GM04503 (cell line): ENCODE measurements around the gene NOX5.
"Not testable (repeated sequence)": the region's sequence is repeated elsewhere in the genome, so short reads cannot be mapped to it uniquely, and the experiment has no call there.

Experiments
- DNase-seq: peaks from one replicate; pipeline ENCODE4 v3.0.0-alpha.2; 2012; ENCODE audit warnings: low read depth

NOX5 gene

GRCh38 chr15:69058830-69059556 lies 44.5 kb downstream of the NOX5 start:
- no peak for DNase-seq

DNA sequence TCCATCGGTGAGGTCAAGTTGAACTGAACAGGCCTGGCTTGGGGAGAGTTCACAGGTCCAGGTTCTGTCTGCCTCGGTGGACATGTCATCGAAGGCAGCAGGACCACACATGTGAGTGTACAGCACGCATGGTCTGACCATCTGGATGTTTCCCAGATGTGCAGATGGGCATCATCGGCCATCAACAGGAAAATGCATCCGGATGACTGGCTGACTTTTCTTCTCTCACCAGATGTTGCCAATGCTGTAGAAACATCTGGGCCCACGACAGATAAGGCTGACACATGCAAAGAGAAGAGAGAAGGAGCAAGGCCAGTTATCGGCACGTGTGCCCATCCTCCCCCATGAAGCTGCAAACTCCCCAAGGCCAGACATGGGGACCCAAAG lies 45.1 kb downstream of the NOX5 start:
- no peak for DNase-seq

- no peak for DNase-seq
Measured at GRCh38 chr15:69060041-69060481, 45.6 kb downstream of the NOX5 start.

DNA sequence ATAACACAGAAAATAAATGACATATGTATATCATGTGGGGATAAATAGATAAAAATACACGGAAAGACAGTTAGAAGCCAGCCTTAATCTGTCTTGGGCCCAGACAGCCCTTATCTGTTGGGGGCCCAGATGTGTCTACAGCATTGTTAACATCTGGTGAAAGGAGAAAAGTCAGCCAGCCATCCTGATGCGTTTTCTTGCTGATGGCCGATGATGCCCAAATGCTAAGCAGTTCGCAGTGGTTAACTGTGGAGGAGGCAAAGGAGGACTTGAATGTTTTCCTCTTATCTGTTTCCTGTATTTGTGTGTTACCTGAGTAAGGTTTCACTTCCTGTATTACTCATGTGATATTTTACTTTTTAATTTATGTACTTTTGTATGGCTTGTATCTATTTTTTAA lies 46.2 kb downstream of the NOX5 start:
- DNase-seq = no peak

- DNase-seq = no peak
Measured at GRCh38 chr15:69061414-69061842, 46.9 kb downstream of the NOX5 start.

- no peak for DNase-seq
Measured at GRCh38 chr15:69064649-69065048, 50.2 kb downstream of the NOX5 start.

- DNase-seq = no peak
Measured at GRCh38 chr15:69066007-69066995, 51.8 kb downstream of the NOX5 start.

DNA sequence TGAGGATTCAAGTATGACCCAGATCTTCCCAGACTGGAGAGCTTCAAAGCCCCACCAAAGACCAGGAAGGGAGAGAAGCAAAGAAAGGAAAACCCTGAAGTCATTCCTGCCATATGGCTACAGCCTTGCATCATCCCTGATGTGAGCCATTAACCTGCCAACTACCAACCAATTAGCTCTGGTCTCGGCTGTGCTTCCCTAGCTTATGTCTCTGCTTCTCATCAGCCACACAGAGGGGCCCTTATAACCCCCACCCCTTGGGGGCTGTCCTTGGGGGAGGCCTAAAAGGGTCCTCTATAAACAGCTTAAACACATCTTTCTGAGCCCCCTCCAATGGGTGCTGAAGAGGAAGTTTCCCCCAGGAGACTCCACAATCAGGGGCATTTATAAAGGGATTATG lies 52.8 kb downstream of the NOX5 start:
- no peak for DNase-seq

- no peak for DNase-seq
Measured at GRCh38 chr15:69068157-69068556, 53.7 kb downstream of the NOX5 start.

GRCh38 chr15:69069290-69069689 lies 54.8 kb downstream of the NOX5 start:
- DNase-seq = not testable (repeated sequence)

GRCh38 chr15:69069996-69070395 lies 55.5 kb downstream of the NOX5 start:
- no peak for DNase-seq

DNA sequence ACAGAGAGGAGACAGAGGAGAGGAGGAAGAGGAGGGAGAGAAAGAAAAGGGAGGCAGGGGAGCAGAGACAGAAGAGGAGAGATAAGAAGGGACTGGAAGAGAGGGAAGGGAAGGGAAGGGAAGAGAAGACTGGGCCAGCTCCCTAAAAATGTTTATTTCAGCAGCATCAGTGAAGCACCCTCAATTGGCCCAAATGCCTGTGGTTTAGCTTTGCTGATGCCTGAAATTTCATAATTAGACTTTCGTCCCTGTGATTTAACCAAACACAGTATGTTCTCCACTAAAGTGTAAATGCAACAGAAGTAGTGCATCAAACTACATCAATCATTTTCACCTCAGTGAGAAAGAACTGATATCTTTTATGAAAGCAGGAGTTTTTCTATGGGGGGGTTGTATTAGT lies 55.9 kb downstream of the NOX5 start:
- DNase-seq = no peak

GRCh38 chr15:69071260-69071659 lies 56.8 kb downstream of the NOX5 start:
- no peak for DNase-seq

DNA sequence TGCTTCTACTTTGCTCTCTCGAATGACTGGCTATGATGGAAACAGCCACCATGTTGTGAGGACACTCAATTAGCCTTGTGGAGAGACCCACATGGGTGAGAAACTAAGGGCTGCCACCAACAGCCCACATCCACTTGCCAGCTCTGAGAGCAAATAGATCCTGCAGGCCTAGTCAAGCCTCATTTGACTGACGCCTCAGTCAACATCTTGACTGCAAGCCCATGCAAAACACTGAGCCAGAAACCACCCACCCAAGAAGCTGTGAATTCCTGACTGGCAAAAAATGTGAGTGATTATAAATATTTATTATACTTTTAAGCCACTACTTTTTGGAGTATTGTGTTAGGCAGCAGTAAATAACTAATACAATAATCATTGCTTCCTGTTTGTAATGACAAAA lies 58.4 kb downstream of the NOX5 start:
- DNase-seq = no peak

DNA sequence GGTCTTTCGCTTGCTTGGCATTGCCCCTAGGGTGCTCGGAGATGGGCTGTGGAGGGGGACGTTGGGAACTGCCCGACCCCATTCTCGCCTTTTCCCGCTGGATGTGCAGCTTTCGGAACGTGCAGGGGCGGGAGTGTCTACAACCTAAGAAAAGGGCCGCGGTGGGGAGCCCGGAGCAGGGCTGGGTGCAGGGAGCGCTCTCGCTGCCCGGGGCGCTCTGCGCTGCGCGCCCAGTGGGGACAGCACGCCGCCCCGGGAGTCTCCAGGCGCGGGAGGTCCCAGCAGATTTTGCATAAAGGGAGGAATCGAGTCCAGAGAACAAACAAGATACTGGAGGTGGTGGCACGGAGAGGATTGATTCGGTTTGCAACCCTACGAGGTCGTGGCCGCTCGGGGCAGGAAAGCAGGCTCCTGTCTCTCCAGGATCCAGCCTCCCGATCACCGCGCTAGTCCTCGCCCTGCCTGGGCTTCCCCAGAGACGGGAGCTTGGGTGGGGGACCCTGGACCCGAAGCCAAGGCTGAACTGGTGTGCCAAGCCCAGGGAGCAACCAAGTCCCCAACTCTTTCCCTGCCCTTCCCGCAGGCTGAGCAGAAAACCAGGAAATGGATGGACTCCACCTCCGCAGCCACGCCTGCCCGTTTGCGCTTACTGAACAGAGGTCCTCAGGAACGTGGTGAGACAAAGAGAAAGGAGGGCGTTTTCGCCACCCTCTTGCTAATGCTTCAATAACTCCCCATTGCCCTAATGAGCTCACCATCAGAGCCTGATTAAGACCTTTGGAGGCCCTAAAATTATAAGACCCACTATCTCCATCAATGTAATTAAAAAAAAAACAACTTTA lies 59.7 kb downstream of the NOX5 start:
- no peak for DNase-seq

DNA sequence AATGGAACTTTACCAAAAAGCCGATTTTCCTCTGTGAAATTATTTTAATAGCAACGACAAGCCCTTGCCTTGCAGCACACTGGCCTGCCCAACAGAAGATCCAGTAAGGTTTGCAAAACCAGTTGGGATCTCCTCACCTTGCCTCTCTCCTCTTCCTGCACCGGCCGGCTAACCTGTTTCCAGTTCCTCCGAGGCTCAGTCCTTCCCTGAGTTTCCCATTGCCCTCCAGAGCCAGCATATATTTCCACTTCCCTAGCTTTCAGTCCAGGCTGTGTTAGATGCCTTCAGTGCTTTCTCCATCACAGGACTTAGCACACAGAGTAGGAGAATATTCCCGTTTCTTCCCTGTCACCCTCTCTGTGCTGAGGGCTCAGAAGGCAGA lies 60.3 kb downstream of the NOX5 start:
- no peak for DNase-seq

- DNase-seq = no peak
Measured at GRCh38 chr15:69075440-69075839, 60.9 kb downstream of the NOX5 start.

- no peak for DNase-seq
Measured at GRCh38 chr15:69076756-69077155, 62.3 kb downstream of the NOX5 start.

DNA sequence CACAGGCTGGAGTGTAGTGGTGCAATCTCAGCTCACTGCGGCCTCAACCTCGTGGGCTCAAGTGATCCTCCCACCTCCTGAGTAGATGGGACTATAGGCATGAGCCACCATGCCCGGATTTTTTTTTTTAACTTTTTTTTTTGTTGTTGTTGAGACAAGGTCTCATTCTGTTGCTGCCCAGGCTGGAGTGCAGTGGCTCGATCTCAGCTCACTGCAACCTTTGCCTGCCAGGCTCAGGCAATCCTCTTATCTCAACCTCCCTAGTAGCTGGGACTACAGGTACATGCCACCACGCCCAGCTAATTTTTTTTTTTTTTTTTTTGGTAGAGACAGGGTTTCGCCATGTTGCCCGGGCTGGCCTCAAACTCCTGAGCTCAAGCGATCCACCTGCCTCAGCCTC lies 64.1 kb downstream of the NOX5 start:
- DNase-seq = no peak

DNA sequence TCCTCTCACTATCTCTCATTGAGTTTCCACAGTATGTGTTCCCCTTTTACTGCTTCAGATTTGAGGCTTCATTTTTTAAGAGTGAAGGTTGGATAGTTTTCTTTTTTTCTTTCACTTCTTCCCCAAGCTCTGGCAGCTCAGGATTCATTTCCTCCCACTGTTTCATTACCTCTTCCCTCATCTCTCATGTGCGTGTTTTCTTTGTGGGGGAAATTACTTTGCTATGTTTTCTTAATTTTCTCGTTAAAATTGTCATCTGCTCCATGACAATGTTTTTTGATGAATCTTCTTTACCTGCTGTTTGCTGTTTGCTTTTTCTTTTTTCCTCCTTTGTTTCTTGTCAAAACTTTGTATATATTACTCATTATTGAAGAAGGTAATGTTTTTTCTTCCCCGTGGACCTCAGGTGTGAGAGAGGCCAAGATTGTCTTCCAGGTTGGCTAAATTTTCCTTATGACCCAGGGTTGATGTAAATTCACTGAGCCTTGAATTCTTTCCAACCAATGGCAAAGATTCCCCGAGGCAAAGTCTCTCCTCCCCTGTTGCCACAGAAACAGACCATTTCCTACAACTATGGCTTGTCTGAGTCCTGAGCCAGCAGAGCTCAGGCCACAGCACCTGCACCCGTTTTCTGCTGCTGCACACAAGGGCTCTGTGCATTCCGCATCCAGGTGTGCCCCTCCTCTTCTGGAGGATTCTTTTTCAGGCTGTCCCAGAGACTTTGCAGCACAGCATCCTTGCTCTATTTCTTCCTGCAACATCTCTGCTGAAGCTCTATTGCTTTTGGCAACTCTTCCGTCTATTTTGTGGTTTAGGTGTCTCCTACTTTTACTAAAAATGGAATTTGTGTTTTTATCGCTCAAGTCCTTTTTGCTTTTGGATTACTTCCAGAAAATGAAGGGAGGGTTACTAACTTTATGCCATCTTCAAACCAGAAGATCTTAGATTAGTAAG lies 66.1 kb downstream of the NOX5 start:
- no peak for DNase-seq
